ENCODE data around the gene VPS18.

DNA sequence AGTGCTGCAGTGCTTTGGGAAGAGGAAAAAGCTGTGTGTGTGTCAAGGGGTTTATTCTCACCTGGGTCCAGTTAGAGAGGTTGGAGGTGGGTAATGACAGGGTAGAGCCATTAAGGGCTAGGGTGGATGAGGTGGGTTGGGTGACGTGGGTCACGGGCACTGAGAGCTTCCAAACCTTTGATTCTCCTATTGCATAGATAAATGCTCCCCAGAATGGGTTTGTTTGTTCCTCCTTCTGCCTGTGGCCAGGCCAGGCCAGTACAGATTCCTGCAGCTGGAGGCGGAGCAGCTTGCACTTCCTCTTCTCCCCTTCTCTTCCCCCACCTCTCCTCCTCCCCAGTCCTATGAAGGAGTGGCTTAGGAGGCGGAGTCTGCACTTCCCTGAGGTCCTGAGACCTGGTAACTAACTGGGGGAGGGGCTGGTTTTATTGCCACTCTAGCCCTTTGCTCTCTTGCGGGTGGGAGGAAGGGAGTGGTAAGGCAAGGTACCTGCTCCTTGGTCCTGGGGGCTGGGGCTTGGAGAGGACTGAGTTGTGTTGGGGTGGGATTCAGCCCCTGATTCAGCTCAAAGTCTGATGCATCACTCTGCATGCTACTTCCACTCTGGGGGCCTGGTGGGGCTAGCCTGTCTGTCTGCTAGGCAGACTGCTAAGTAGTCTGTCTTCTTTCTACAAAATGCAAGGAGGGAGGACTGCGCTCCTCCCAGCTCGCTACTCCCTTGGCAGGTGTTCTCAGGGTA is 46.9 kb upstream of the VPS18 start:
- no peak for TF ChIP-seq POLR2A (IDR thresholded peaks at IDR 0.05; ENCODE audit: low read length)
- TF ChIP-seq GATA1 (IDR thresholded peaks at IDR 0.05; ENCODE audit: low read depth, low read length): no peak
